ENCODE data around the gene LRRC2. TPM values are rescaled to one million over a fixed set of nuclear protein-coding genes. Genes with fewer than 3 reads are reported as not detected.
A peak's percentile ranks its signal among the peaks of the same experiment; 100 is the strongest.
"Not testable (repeated sequence)": the region's sequence is repeated elsewhere in the genome, so short reads cannot be mapped to it uniquely, and the experiment has no call there.

Gene LRRC2
- total RNA-seq, 1 donor from 2014 or later, result not detected

GRCh38 chr3:46497556-46498265, 68.4 kb downstream of the LRRC2 start, which contains the start of gene RTP3:
RTP3 (plus strand) TSS chr3:46497976; CDS start chr3:46498063, 87 bp downstream.
- no peak for ATAC-seq (ENCODE audit: low read depth)
- Mint-ChIP-seq H3K9me3 (no peaks in the 10 kb centered on the region), H3K36me3 (ENCODE audit: low read depth) (no peaks in the 10 kb centered on the region), H3K4me1 (peaks cover 31% of the 10 kb centered on the region), H3K27ac (no peak within 1 kb of the TSS), H3K4me3 (no peak within 1 kb of the TSS), H3K27me3 (no peaks in the 10 kb centered on the region)
- intact Hi-C loops (cut with micrococcal nuclease), result loop anchor here (2.0 kb wide), 2 partner anchors 41 to 61 kb away; no protein-coding TSS in a partner anchor
- DNase-seq, result no peak
- POLR2A ChIA-PET, result interaction anchor here (1.0 to 1.7 kb wide), 2 partner anchors 8 to 42 kb away, joined by 3 to 7 read pairs; no protein-coding TSS in a partner anchor
- TF ChIP-seq CTCF (IDR thresholded peaks at IDR 0.05), result no peak
- CTCF ChIA-PET, result interaction anchor here (1.5 to 4.0 kb wide), 4 partner anchors 9 to 132 kb away, joined by 10 to 21 read pairs (median 15); no protein-coding TSS in a partner anchor

DNA sequence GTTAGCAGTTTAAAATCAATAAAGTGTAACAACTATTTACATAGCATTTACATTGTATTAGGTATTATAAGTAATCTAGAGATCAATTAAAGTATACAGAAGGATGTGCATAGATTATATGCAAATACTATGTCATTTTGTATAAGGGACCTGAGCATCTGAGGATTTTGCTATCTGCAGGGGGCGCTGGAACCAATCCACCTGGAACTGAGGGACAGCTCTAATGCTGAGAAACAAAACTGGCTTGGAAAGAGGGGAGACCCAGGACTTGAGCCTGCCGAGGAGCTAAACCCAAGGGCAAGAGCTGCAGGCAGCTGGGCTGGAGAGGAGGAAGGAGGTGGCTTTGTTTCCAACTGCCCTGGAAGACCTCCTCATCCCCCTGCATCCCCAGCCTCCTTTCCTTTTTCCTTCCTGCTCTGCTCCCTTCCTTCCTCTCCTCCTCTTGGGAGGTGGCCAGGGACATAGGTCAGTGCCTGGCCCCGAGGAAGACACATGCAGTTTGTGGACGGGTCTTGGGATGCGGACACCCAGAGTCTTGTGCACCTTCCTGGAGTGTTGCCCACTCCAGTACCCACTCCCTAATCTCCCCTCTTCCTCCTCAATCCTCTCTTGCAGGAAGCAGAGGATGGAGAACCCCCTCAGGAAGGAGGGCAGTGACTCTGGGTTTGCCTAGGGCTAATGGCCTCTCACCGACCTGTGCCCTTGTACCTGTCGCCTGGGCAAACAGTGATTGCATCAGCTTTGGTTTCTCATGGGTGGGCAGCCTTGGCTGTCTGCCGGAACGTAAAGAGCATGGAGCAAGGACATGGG, 69.2 kb downstream of the LRRC2 start:
- no peak overlapping the region for H3K27ac Mint-ChIP-seq

DNA sequence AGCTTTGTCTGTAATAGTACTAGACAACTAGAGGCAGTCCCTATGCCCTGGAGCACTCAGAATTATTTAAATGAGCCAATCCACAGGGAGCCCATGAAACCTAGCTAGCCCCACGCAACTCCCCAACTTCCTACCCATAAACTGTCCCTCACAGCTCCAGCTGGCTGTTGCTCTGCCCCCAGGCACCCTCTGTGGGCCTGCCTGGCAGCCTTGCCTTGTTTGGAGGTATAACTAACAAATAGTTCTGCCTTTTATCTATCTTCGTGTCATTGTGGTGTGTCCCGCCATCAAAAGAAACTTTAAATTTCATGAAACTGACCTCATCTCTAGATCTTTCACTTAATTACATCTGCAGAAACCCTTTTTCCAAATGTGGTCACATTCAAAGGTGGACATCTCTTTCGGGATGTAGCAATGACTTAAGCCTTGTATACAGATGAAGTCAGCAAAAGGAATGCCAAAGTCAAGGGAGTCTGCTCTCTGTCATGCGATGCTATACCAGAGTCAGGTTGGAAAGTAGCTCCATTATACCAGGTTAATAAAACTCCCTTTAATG, 70.1 kb downstream of the LRRC2 start:
- no peaks in the 10 kb centered on the region for H3K27me3 Mint-ChIP-seq
- ATAC-seq (ENCODE audit: low read depth), result no peak
- no peaks in the 10 kb centered on the region for H3K36me3 Mint-ChIP-seq (ENCODE audit: low read depth)
- TF ChIP-seq CTCF (IDR thresholded peaks at IDR 0.05), result no peak
- peaks cover 18% of the 10 kb centered on the region for H3K4me1 Mint-ChIP-seq
- H3K4me3 Mint-ChIP-seq, result no peak overlapping the region
- intact Hi-C loops (cut with micrococcal nuclease), result loop anchor here (2.0 kb wide), 2 partner anchors 43 to 63 kb away; no protein-coding TSS in a partner anchor
- no peaks in the 10 kb centered on the region for H3K9me3 Mint-ChIP-seq
- H3K27ac Mint-ChIP-seq, result no peak overlapping the region
- DNase-seq, result no peak
- ChIA-PET CTCF (interaction anchor here (1.2 to 4.0 kb wide), 6 partner anchors 7 to 134 kb away, joined by 3 to 21 read pairs (median 10); no protein-coding TSS in a partner anchor), POLR2A (interaction anchor here (0.9 kb wide), 1 partner anchor 42 kb away, joined by 4 read pairs; no protein-coding TSS in a partner anchor)

More for the DNA sequence above, 69.2 kb downstream of the LRRC2 start:
- peaks cover 28% of the 10 kb centered on the region for H3K4me1 Mint-ChIP-seq
- ATAC-seq (ENCODE audit: low read depth), result peak; percentile 34
- H3K9me3 Mint-ChIP-seq, result no peaks in the 10 kb centered on the region
- CTCF ChIA-PET, result interaction anchor here (1.2 to 4.0 kb wide), 6 partner anchors 8 to 133 kb away, joined by 3 to 21 read pairs (median 10); no protein-coding TSS in a partner anchor
- no peak overlapping the region for H3K4me3 Mint-ChIP-seq
- H3K36me3 Mint-ChIP-seq (ENCODE audit: low read depth), result no peaks in the 10 kb centered on the region
- TF ChIP-seq CTCF (IDR thresholded peaks at IDR 0.05), result no peak
- POLR2A ChIA-PET, result interaction anchor here (1.0 kb wide), 1 partner anchor 42 kb away, joined by 3 read pairs; no protein-coding TSS in a partner anchor
- H3K27me3 Mint-ChIP-seq, result no peaks in the 10 kb centered on the region
- DNase-seq, result no peak
- intact Hi-C loops (cut with micrococcal nuclease), result loop anchor here (2.0 kb wide), 2 partner anchors 42 to 62 kb away; no protein-coding TSS in a partner anchor

GRCh38 chr3:46494491-46494890, 71.6 kb downstream of the LRRC2 start:
- CTCF ChIA-PET; POLR2A ChIA-PET; DNase-seq; H3K27ac Mint-ChIP-seq; H3K9me3 Mint-ChIP-seq; H3K27me3 Mint-ChIP-seq; H3K4me1 Mint-ChIP-seq; H3K36me3 Mint-ChIP-seq (ENCODE audit: low read depth); H3K4me3 Mint-ChIP-seq; intact Hi-C loops (cut with micrococcal nuclease); ATAC-seq (ENCODE audit: low read depth): not testable (repeated sequence)

- no peaks in the 10 kb centered on the region for H3K9me3 Mint-ChIP-seq
- POLR2A ChIA-PET, result interaction anchor here (0.6 kb wide), 1 partner anchor 66 kb away, joined by 3 read pairs; no protein-coding TSS in a partner anchor
- H3K36me3 Mint-ChIP-seq (ENCODE audit: low read depth), result no peaks in the 10 kb centered on the region
- TF ChIP-seq CTCF (IDR thresholded peaks at IDR 0.05), result no peak
- DNase-seq, result no peak
- no peak overlapping the region for H3K4me3 Mint-ChIP-seq
- intact Hi-C loops (cut with micrococcal nuclease), result no loop called here
- H3K27ac Mint-ChIP-seq, result no peak overlapping the region
- ATAC-seq (ENCODE audit: low read depth), result no peak
- peaks cover under 1% of the 10 kb centered on the region for H3K27me3 Mint-ChIP-seq
- CTCF ChIA-PET, result interaction anchor here (0.6 to 9.0 kb wide), 3 partner anchors 67 to 1734 kb away, joined by 4 to 229 read pairs (median 9); no protein-coding TSS in a partner anchor
- H3K4me1 Mint-ChIP-seq, result peaks cover 19% of the 10 kb centered on the region
Observed at GRCh38 chr3:46492890-46493547, 73.1 kb downstream of the LRRC2 start.

Measured in activated B cell treated with CpG ODN at 0.5 μM for 24 hours (primary cell).